MCF 10A (cell line): Measurements from ENCODE around the gene SH2D1B. TPM values are rescaled to one million over a fixed set of nuclear protein-coding genes. Genes with fewer than 3 reads are reported as not detected.

Experiments used
- BruUV-seq: library from RNA; stranded (reverse); fragments of 400-500 nt; replicated peaks from 2 replicates; lab custom pipeline; 2021; lab: Mats Ljungman, UMichigan
- CTCF ChIA-PET: fragments of 300-600 bp; sonication (Branson Sonifier 250); formaldehyde crosslinking; extraction: SDS; loops from one replicate; lab custom pipeline; 2021; ENCODE audit warnings: antibody characterized with exemption, inconsistent platforms; lab: Yijun Ruan, JAX
- POLR2A ChIA-PET: fragments of 300-600, 350-650 bp; sonication (Branson Sonifier 250); formaldehyde crosslinking; extraction: SDS; loops from one replicate; lab custom pipeline; 2020; ENCODE audit warnings: antibody characterized with exemption, inconsistent platforms; lab: Yijun Ruan, JAX
- DNase-seq: peaks from one replicate; pipeline ENCODE4 v3.0.0-alpha.2; 2018; ENCODE audit not compliant: unreplicated experiment
- H3K27ac Mint-ChIP-seq: one replicate; pipeline ENCODE4 v1.8.0; 2022; ENCODE audit warnings: mild to moderate bottlenecking, low read depth, mixed read lengths; ENCODE audit not compliant: unreplicated experiment
- H3K27me3 Mint-ChIP-seq: one replicate; pipeline ENCODE4 v1.8.0; 2022; ENCODE audit warnings: mixed read lengths; ENCODE audit not compliant: insufficient read depth, unreplicated experiment
- H3K36me3 Mint-ChIP-seq: one replicate; pipeline ENCODE4 v1.8.0; 2022; ENCODE audit warnings: mild to moderate bottlenecking, moderate library complexity, mixed read lengths; ENCODE audit not compliant: insufficient read depth, unreplicated experiment
- H3K4me1 Mint-ChIP-seq: one replicate; pipeline ENCODE4 v1.8.0; 2022; ENCODE audit warnings: mixed read lengths; ENCODE audit not compliant: insufficient read depth, unreplicated experiment
- H3K4me3 Mint-ChIP-seq: one replicate; pipeline ENCODE4 v1.8.0; 2022; ENCODE audit warnings: mild to moderate bottlenecking, moderate library complexity, mixed read lengths; ENCODE audit not compliant: unreplicated experiment
- H3K9me3 Mint-ChIP-seq: one replicate; pipeline ENCODE4 v1.8.0; 2022; ENCODE audit warnings: mixed read lengths; ENCODE audit not compliant: unreplicated experiment
- CTCF ChIP-seq: fragments of 200-600 bp; IDR thresholded peaks from one replicate; pipeline ENCODE4 v1.8.0; 2022; ENCODE audit warnings: antibody characterized with exemption, mild to moderate bottlenecking; ENCODE audit not compliant: unreplicated experiment
- intact Hi-C: fragments of 100-400 bp; cut with micrococcal nuclease; formaldehyde crosslinking; loops from 2 replicates; pipeline ENCODE4 v1.14.1; 2022
- total RNA-seq: library from RNA; stranded (reverse); gene quantifications from 2 replicates; pipeline ENCODE4 v1.2.3, GENCODE V29; 2022

The SH2D1B gene
- total RNA-seq, 1 experiment from 2014 or later: not detected

- CTCF ChIA-PET: interaction anchor here (0.7 to 4.8 kb wide), 11 partner anchors 8 to 310 kb away, joined by 3 to 21 read pairs (median 4); partner anchors contain the start of gene C1orf226
- Mint-ChIP-seq H3K4me3 (no peak overlapping the region), H3K4me1 (peaks cover 20% of the 10 kb centered on the region), H3K27ac (no peak overlapping the region), H3K9me3 (no peaks in the 10 kb centered on the region), H3K27me3 (no peaks in the 10 kb centered on the region), H3K36me3 (no peaks in the 10 kb centered on the region)
- intact Hi-C loops: no loop called here
- TF ChIP-seq CTCF: no peak
- DNase-seq: peak; percentile 34
- POLR2A ChIA-PET: interaction anchor here (0.9 to 2.5 kb wide), 4 partner anchors 12 to 23 kb away, joined by 3 to 10 read pairs (median 4); partner anchors contain the start of gene C1orf226
- BruUV-seq: no TSS peak
Measured at GRCh38 chr1:162366149-162366548, 45.8 kb downstream of the SH2D1B start.

- TF ChIP-seq CTCF: no peak
- no TSS peak for BruUV-seq
- ChIA-PET POLR2A (interaction anchor here (0.9 to 2.5 kb wide), 4 partner anchors 13 to 24 kb away, joined by 3 to 10 read pairs (median 4); partner anchors contain the start of gene C1orf226), CTCF (interaction anchor here (0.7 to 4.8 kb wide), 11 partner anchors 9 to 309 kb away, joined by 3 to 21 read pairs (median 4); partner anchors contain the start of gene C1orf226)
- no peak overlapping the region for H3K4me3 Mint-ChIP-seq
- no peak overlapping the region for H3K27ac Mint-ChIP-seq
- H3K9me3 Mint-ChIP-seq: no peaks in the 10 kb centered on the region
- no peaks in the 10 kb centered on the region for H3K36me3 Mint-ChIP-seq
- no peaks in the 10 kb centered on the region for H3K27me3 Mint-ChIP-seq
- H3K4me1 Mint-ChIP-seq: peaks cover 20% of the 10 kb centered on the region
- intact Hi-C loops: no loop called here
- no peak for DNase-seq
Measured at GRCh38 chr1:162365284-162366020, 46.5 kb downstream of the SH2D1B start.

- no peaks in the 10 kb centered on the region for H3K27me3 Mint-ChIP-seq
- CTCF ChIA-PET: interaction anchor here (0.9 to 1.0 kb wide), 2 partner anchors 26 to 308 kb away, joined by 3 to 4 read pairs; no protein-coding TSS in a partner anchor
Measured at GRCh38 chr1:162364498-162364897, 47.4 kb downstream of the SH2D1B start.

More at GRCh38 chr1:162364498-162364897, 47.4 kb downstream of the SH2D1B start:
- no peaks in the 10 kb centered on the region for H3K9me3 Mint-ChIP-seq
- H3K36me3 Mint-ChIP-seq: no peaks in the 10 kb centered on the region
- no peak for DNase-seq
- peak overlapping the region; percentile 55 for H3K27ac Mint-ChIP-seq
- H3K4me3 Mint-ChIP-seq: no peak overlapping the region
- TF ChIP-seq CTCF: no peak
- no TSS peak for BruUV-seq
- intact Hi-C loops: no loop called here
- peaks cover 20% of the 10 kb centered on the region for H3K4me1 Mint-ChIP-seq
- POLR2A ChIA-PET: no interaction called here
